ENCODE results near the gene MYL12A. TPM values are rescaled to one million over a fixed set of nuclear protein-coding genes. Genes with fewer than 3 reads are reported as not detected.

The MYL12A gene
- total and polyA plus RNA-seq, 2 of the 13 experiments (the other 11 are each of a cell fraction or from before 2014, with no cell fraction given) = 261 to 277 TPM

DNA sequence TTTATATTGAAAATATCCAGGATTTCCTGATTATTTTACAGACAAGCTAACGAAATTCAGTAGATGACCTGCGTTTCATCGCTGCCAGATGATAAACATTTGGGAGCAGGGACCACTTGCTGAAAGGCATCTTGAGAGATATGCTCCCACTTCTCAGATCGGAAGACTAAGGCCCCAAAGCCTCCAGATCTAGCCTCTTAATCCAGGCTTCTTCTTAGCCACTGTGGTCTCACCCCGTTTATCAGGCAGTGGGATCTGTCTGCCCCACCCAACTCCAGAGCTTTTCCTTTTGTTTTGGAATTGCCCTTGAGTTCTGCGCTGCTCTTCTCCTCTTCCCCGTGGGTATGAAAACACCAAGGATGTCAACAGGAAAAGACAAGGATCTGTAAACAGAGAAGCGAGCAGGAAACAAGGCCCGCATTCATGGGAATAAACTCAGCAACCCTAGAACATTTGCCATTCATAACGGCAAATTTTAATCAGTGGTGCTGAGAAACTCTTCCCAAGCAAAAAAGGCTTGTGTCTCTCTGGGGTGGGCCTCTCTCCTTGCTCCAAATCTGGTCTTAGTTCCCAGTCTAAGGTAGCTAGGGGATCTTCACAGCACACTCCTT is 35.8 kb downstream of the MYL12A start (continued):
- TF ChIP-seq, protein P1, sequence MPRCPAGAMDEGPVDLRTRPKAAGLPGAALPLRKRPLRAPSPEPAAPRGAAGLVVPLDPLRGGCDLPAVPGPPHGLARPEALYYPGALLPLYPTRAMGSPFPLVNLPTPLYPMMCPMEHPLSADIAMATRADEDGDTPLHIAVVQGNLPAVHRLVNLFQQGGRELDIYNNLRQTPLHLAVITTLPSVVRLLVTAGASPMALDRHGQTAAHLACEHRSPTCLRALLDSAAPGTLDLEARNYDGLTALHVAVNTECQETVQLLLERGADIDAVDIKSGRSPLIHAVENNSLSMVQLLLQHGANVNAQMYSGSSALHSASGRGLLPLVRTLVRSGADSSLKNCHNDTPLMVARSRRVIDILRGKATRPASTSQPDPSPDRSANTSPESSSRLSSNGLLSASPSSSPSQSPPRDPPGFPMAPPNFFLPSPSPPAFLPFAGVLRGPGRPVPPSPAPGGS (CRISPR knock-in tag; IDR thresholded peaks at IDR 0.05) = no peak
- TF ChIP-seq ZNF329 (CRISPR knock-in tag; IDR thresholded peaks at IDR 0.05; ENCODE audit: low read depth) (no peak), POLR2A (IDR thresholded peaks at IDR 0.05; ENCODE audit: insufficient read depth in 1 of 2, low read depth in 2 of 2, low read length in 2 of 2) (no peak), SOX5 (CRISPR knock-in tag; IDR thresholded peaks at IDR 0.05; ENCODE audit: borderline replicate concordance) (peak; percentile 38; the same call in 1 of the 2 replicates), ZSCAN29 (CRISPR knock-in tag; conservative IDR thresholded peaks at IDR 0.05) (no peak)
- TF ChIP-seq, protein P2, sequence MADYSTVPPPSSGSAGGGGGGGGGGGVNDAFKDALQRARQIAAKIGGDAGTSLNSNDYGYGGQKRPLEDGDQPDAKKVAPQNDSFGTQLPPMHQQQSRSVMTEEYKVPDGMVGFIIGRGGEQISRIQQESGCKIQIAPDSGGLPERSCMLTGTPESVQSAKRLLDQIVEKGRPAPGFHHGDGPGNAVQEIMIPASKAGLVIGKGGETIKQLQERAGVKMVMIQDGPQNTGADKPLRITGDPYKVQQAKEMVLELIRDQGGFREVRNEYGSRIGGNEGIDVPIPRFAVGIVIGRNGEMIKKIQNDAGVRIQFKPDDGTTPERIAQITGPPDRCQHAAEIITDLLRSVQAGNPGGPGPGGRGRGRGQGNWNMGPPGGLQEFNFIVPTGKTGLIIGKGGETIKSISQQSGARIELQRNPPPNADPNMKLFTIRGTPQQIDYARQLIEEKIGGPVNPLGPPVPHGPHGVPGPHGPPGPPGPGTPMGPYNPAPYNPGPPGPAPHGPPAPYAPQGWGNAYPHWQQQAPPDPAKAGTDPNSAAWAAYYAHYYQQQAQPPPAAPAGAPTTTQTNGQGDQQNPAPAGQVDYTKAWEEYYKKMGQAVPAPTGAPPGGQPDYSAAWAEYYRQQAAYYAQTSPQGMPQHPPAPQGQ (CRISPR knock-in tag; IDR thresholded peaks at IDR 0.05; ENCODE audit: borderline replicate concordance) = no peak

DNA sequence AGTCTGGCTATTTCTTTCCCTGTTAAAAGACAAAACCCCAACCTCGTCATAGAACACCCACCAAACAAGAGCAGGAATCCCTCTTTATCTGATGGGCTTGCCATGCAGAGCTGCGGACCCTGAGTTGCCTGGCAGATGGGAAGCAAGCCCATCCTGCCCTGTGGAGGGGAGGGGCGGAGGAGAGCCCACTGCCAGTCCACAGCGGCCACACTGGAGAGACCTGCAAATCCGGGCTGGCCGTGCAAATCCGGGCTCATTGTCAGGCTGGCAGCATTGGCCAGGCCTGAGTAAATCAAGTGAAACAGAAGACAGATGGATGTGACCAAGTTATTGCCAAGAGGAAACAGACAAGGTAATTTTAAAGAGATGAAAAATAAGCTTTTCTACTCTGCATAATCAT is 36.3 kb downstream of the MYL12A start:
- peaks cover 32% of the 10 kb centered on the region for H3K4me1 ChIP-seq (ENCODE audit: insufficient read depth, low read length)
- no peaks in the 10 kb centered on the region for H4K20me1 ChIP-seq (ENCODE audit: insufficient read depth, low read length)
- peak overlapping the region; percentile 58 for H3K4me2 ChIP-seq (ENCODE audit: low read depth, low read length)
- H3K9me3 ChIP-seq (ENCODE audit: low read length) = no peaks in the 10 kb centered on the region
- intact Hi-C loops (cut with micrococcal nuclease; ENCODE audit: unreplicated experiment) (loop anchor here (2.0 kb wide), 1 partner anchor 487 kb away; no protein-coding TSS in a partner anchor), in situ Hi-C loops (cut with HindIII; ENCODE audit: extremely low pct_ligation_motif_present, low pct_unique_long_range_greater_than_20kb) (loop anchor here (5.0 to 10.0 kb wide), 5 partner anchors 171 to 713 kb away; partner anchors contain the start of gene TGIF1)
- peak; percentile 48 for ATAC-seq
- no peaks in the 10 kb centered on the region for H3K36me3 ChIP-seq (replicated peaks in 1 of 2; ENCODE audit: control insufficient read depth in 1 of 2, insufficient read depth in 2 of 2, low read length in 2 of 2)
- BruUV-seq (replicated peaks) = no TSS peak
- no peak for FAIRE-seq
- no peak overlapping the region for H2AFZ ChIP-seq (ENCODE audit: low read length)
- H3K27me3 ChIP-seq (ENCODE audit: control insufficient read depth in 1 of 2, insufficient read depth in 2 of 2, low read length in 2 of 2) = peaks cover 0 to 17% of the 10 kb centered on the region in 2 experiments; a peak in 3 of 5 replicates
- no peak for DNase-seq (ENCODE audit: low spot score)
- H3K9ac ChIP-seq (ENCODE audit: insufficient read depth, low read depth, low read length) = no peak overlapping the region
- ChIA-PET POLR2A (interaction anchor here (1.3 kb wide), 2 partner anchors 14 to 382 kb away, joined by 3 to 6 read pairs; no protein-coding TSS in a partner anchor), CTCF (ENCODE audit: low intra/inter-chr PET ratio, low total read pairs) (no interaction called here)
- H3K27ac ChIP-seq (ENCODE audit: extremely low read length, insufficient read depth, low read length) = no peak overlapping the region
- no peaks in the 10 kb centered on the region for H3K79me2 ChIP-seq (ENCODE audit: insufficient read depth, low read length)
- H3K4me3 ChIP-seq (replicated peaks in 1 of 3; ENCODE audit: insufficient read depth in 1 of 3, low read depth in 2 of 3, low read length in 3 of 3) = no peak overlapping the region
- 45% methylated on average over 7 of the region's 7 CpGs for WGBS (ENCODE audit: low lambda C conversion rate)
- no peak for TF ChIP-seq ZNF432 (CRISPR knock-in tag; IDR thresholded peaks at IDR 0.05; ENCODE audit: borderline replicate concordance)
- no peak for TF ChIP-seq TGIF2 (CRISPR knock-in tag; IDR thresholded peaks at IDR 0.05)
- TF ChIP-seq ZNF510 (CRISPR knock-in tag; IDR thresholded peaks at IDR 0.05; ENCODE audit: low read depth) = no peak
- TF ChIP-seq, protein P3, sequence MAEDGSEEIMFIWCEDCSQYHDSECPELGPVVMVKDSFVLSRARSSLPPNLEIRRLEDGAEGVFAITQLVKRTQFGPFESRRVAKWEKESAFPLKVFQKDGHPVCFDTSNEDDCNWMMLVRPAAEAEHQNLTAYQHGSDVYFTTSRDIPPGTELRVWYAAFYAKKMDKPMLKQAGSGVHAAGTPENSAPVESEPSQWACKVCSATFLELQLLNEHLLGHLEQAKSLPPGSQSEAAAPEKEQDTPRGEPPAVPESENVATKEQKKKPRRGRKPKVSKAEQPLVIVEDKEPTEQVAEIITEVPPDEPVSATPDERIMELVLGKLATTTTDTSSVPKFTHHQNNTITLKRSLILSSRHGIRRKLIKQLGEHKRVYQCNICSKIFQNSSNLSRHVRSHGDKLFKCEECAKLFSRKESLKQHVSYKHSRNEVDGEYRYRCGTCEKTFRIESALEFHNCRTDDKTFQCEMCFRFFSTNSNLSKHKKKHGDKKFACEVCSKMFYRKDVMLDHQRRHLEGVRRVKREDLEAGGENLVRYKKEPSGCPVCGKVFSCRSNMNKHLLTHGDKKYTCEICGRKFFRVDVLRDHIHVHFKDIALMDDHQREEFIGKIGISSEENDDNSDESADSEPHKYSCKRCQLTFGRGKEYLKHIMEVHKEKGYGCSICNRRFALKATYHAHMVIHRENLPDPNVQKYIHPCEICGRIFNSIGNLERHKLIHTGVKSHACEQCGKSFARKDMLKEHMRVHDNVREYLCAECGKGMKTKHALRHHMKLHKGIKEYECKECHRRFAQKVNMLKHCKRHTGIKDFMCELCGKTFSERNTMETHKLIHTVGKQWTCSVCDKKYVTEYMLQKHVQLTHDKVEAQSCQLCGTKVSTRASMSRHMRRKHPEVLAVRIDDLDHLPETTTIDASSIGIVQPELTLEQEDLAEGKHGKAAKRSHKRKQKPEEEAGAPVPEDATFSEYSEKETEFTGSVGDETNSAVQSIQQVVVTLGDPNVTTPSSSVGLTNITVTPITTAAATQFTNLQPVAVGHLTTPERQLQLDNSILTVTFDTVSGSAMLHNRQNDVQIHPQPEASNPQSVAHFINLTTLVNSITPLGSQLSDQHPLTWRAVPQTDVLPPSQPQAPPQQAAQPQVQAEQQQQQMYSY (CRISPR knock-in tag; IDR thresholded peaks at IDR 0.05) = no peak
- TF ChIP-seq ZNF34 (CRISPR knock-in tag; IDR thresholded peaks at IDR 0.05; ENCODE audit: borderline replicate concordance) = no peak
- TF ChIP-seq ZNF724P (CRISPR knock-in tag; IDR thresholded peaks at IDR 0.05; ENCODE audit: borderline replicate concordance) = no peak
- no peak for TF ChIP-seq HES4 (CRISPR knock-in tag; IDR thresholded peaks at IDR 0.05; ENCODE audit: borderline replicate concordance)
